K562 (cell line): ENCODE results near the gene NDC1. TPM values are rescaled to one million over a fixed set of nuclear protein-coding genes. Genes with fewer than 3 reads are reported as not detected.

ENCODE experiments used
- MTF1 ChIP-seq: fragments of 250-450 bp; sonication (Bioruptor Pico); IDR thresholded peaks from 2 replicates; pipeline ENCODE4 v1.9.0; 2021; ENCODE audit warnings: moderate library complexity, mild to moderate bottlenecking, inconsistent platforms, borderline replicate concordance
- ZNF3 ChIP-seq: fragments of 250-450 bp; sonication (Bioruptor Pico); IDR thresholded peaks from 2 replicates; pipeline ENCODE4 v1.5.0; 2021; ENCODE audit warnings: mild to moderate bottlenecking, moderate library complexity
- ZNF384 ChIP-seq: IDR thresholded peaks from 2 replicates; pipeline ENCODE4 v1.6.1; 2012; ENCODE audit warnings: low read depth, low read length, improper control_type of control experiment
- ZNF41 ChIP-seq: fragments of 250-450 bp; sonication (Bioruptor Pico); conservative IDR thresholded peaks from 2 replicates; pipeline ENCODE4 v1.4.0; 2020; ENCODE audit warnings: mild to moderate bottlenecking
- ZSCAN29 ChIP-seq: fragments of 450-650 bp; IDR thresholded peaks from 2 replicates; pipeline ENCODE4 v1.6.1; 2017
- polyA plus RNA-seq, 8 experiments: library from polyadenylated mRNA; depleted of rRNA in 4 of 8; stranded (reverse) in 5 of 8; unstranded in 3 of 8; fragments of >200 nt; fragmentation: Nextera tagmentation in 2 of 8; fragmentation: Illumina TruSeq in 1 of 8; extraction: Ambion mirVana in 2 of 8; extraction: Trizol in 1 of 8; gene quantifications; 2 replicates each; pipeline versions ENCODE4 v1.2.1 to v1.2.3, GENCODE V29; 2011 to 2014; ENCODE audit warnings: inconsistent platforms in 1 of 8, missing spikeins in 1 of 8
- total RNA-seq, 7 experiments: library from RNA; depleted of rRNA in 6 of 7; stranded (reverse); fragments of >200 nt in 6 of 7; fragmentation: Illumina TruSeq in 2 of 7; extraction: Trizol in 2 of 7; gene quantifications; 2 replicates each; pipeline versions ENCODE4 v1.2.1 to v1.2.3, GENCODE V29; 2011 to 2021; ENCODE audit warnings: low replicate concordance in 1 of 7
- TF ChIP-seq, protein P1 (sequence below): sonication (generic); formaldehyde crosslinking; IDR thresholded peaks from 2 replicates; pipeline ENCODE4 v1.8.1; 2023; ENCODE audit warnings: mild to moderate bottlenecking, missing genetic modification reagents
- TF ChIP-seq, protein P2 (sequence below): fragments of 450-650 bp; IDR thresholded peaks from 2 replicates; pipeline ENCODE4 v1.6.1; 2016; ENCODE audit warnings: mild to moderate bottlenecking
- TF ChIP-seq, protein P3 (sequence below): fragments of 250-450 bp; sonication (Bioruptor Pico); IDR thresholded peaks from 2 replicates; pipeline ENCODE4 v1.9.0; 2021; ENCODE audit warnings: mild to moderate bottlenecking
- TF ChIP-seq, protein P4 (sequence below): fragments of 250-450 bp; sonication (Bioruptor Pico); IDR thresholded peaks from 2 replicates; pipeline ENCODE4 v1.4.0; 2020; ENCODE audit warnings: mild to moderate bottlenecking, moderate library complexity
- TF ChIP-seq, protein P5 (sequence below): sonication (generic); formaldehyde crosslinking; IDR thresholded peaks from 2 replicates; pipeline ENCODE4 v1.9.0; 2022; ENCODE audit warnings: mild to moderate bottlenecking, missing genetic modification reagents
- TF ChIP-seq, protein P6 (sequence below): fragments of 450-650 bp; formaldehyde crosslinking; conservative IDR thresholded peaks from 2 replicates; pipeline ENCODE4 v1.4.0; 2022; ENCODE audit warnings: mild to moderate bottlenecking, missing genetic modification characterization
- TF ChIP-seq, protein P7 (sequence below): sonication (generic); formaldehyde crosslinking; IDR thresholded peaks from 2 replicates; pipeline ENCODE4 v1.8.1; 2023; ENCODE audit warnings: mild to moderate bottlenecking, missing genetic modification reagents
- TF ChIP-seq, protein P8 (sequence below): sonication (generic); IDR thresholded peaks from 2 replicates; pipeline ENCODE4 v1.6.1; 2016

NDC1 gene
- total and polyA plus RNA-seq, 9 of the 15 experiments (the other 6 are each of a cell fraction or from before 2014, with no cell fraction given) = 26.9 to 102 (median 64.5) TPM

DNA sequence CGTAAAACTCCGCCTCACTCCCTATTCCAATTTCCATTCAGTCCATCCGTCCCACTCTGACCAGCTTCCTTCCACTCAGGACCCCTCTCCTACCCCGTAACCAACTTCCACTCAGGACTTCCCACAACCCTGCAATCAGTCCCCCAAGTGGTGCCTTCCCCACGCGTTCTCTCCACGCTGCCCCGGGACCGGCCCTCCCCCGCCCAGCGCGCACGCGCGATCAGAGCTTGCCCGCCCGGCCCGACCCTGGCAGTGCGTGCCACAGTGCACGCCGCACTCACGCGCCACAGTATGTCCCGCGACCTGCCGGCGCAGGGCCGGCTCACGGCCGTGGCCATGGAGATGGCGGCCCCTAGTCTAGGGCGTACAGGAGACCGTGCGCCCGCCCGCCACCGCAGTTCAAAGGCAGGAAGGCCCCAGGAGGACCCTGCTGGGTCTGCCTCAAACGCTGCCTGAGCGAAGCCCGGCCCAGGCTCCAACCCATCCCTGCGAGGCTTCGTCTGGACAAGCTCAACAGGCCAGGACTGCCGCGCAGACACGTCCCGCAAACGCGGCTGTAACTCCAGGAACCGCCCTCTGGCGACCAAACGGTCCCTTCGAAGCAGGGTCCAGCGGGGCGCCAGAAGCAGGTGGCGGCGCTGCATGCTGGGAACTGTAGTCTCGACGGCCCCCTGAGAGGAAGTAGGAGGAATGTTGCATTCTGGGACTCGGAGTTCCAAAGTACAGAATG lies at the start of gene NDC1 (continued):
- no peak for TF ChIP-seq MTF1 (CRISPR knock-in tag)
- TF ChIP-seq ZNF384 = peak; percentile 15; the same call in 1 of the 2 replicates
- peak; percentile 85 for TF ChIP-seq ZNF41 (CRISPR knock-in tag)
- TF ChIP-seq, protein P1, sequence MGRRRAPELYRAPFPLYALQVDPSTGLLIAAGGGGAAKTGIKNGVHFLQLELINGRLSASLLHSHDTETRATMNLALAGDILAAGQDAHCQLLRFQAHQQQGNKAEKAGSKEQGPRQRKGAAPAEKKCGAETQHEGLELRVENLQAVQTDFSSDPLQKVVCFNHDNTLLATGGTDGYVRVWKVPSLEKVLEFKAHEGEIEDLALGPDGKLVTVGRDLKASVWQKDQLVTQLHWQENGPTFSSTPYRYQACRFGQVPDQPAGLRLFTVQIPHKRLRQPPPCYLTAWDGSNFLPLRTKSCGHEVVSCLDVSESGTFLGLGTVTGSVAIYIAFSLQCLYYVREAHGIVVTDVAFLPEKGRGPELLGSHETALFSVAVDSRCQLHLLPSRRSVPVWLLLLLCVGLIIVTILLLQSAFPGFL = no peak
- no peak for TF ChIP-seq ZNF3 (CRISPR knock-in tag)
- TF ChIP-seq ZSCAN29 = no peak
- TF ChIP-seq, protein P2, sequence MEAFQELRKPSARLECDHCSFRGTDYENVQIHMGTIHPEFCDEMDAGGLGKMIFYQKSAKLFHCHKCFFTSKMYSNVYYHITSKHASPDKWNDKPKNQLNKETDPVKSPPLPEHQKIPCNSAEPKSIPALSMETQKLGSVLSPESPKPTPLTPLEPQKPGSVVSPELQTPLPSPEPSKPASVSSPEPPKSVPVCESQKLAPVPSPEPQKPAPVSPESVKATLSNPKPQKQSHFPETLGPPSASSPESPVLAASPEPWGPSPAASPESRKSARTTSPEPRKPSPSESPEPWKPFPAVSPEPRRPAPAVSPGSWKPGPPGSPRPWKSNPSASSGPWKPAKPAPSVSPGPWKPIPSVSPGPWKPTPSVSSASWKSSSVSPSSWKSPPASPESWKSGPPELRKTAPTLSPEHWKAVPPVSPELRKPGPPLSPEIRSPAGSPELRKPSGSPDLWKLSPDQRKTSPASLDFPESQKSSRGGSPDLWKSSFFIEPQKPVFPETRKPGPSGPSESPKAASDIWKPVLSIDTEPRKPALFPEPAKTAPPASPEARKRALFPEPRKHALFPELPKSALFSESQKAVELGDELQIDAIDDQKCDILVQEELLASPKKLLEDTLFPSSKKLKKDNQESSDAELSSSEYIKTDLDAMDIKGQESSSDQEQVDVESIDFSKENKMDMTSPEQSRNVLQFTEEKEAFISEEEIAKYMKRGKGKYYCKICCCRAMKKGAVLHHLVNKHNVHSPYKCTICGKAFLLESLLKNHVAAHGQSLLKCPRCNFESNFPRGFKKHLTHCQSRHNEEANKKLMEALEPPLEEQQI = 0 out of 2 replicates have a peak, but pooled peaks have one; percentile 50
- TF ChIP-seq, protein P3, sequence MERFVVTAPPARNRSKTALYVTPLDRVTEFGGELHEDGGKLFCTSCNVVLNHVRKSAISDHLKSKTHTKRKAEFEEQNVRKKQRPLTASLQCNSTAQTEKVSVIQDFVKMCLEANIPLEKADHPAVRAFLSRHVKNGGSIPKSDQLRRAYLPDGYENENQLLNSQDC (CRISPR knock-in tag) = no peak
- TF ChIP-seq, protein P4, sequence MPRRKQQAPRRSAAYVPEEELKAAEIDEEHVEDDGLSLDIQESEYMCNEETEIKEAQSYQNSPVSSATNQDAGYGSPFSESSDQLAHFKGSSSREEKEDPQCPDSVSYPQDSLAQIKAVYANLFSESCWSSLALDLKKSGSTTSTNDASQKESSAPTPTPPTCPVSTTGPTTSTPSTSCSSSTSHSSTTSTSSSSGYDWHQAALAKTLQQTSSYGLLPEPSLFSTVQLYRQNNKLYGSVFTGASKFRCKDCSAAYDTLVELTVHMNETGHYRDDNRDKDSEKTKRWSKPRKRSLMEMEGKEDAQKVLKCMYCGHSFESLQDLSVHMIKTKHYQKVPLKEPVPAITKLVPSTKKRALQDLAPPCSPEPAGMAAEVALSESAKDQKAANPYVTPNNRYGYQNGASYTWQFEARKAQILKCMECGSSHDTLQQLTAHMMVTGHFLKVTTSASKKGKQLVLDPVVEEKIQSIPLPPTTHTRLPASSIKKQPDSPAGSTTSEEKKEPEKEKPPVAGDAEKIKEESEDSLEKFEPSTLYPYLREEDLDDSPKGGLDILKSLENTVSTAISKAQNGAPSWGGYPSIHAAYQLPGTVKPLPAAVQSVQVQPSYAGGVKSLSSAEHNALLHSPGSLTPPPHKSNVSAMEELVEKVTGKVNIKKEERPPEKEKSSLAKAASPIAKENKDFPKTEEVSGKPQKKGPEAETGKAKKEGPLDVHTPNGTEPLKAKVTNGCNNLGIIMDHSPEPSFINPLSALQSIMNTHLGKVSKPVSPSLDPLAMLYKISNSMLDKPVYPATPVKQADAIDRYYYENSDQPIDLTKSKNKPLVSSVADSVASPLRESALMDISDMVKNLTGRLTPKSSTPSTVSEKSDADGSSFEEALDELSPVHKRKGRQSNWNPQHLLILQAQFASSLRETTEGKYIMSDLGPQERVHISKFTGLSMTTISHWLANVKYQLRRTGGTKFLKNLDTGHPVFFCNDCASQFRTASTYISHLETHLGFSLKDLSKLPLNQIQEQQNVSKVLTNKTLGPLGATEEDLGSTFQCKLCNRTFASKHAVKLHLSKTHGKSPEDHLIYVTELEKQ (CRISPR knock-in tag) = 0 out of 2 replicates have a peak, but pooled peaks have one; percentile 57
- TF ChIP-seq, protein P5, sequence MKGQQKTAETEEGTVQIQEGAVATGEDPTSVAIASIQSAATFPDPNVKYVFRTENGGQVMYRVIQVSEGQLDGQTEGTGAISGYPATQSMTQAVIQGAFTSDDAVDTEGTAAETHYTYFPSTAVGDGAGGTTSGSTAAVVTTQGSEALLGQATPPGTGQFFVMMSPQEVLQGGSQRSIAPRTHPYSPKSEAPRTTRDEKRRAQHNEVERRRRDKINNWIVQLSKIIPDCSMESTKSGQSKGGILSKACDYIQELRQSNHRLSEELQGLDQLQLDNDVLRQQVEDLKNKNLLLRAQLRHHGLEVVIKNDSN (CRISPR knock-in tag) = peak; percentile 64
- TF ChIP-seq, protein P6, sequence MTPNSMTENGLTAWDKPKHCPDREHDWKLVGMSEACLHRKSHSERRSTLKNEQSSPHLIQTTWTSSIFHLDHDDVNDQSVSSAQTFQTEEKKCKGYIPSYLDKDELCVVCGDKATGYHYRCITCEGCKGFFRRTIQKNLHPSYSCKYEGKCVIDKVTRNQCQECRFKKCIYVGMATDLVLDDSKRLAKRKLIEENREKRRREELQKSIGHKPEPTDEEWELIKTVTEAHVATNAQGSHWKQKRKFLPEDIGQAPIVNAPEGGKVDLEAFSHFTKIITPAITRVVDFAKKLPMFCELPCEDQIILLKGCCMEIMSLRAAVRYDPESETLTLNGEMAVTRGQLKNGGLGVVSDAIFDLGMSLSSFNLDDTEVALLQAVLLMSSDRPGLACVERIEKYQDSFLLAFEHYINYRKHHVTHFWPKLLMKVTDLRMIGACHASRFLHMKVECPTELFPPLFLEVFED (CRISPR knock-in tag) = peak; percentile 91
- TF ChIP-seq, protein P7, sequence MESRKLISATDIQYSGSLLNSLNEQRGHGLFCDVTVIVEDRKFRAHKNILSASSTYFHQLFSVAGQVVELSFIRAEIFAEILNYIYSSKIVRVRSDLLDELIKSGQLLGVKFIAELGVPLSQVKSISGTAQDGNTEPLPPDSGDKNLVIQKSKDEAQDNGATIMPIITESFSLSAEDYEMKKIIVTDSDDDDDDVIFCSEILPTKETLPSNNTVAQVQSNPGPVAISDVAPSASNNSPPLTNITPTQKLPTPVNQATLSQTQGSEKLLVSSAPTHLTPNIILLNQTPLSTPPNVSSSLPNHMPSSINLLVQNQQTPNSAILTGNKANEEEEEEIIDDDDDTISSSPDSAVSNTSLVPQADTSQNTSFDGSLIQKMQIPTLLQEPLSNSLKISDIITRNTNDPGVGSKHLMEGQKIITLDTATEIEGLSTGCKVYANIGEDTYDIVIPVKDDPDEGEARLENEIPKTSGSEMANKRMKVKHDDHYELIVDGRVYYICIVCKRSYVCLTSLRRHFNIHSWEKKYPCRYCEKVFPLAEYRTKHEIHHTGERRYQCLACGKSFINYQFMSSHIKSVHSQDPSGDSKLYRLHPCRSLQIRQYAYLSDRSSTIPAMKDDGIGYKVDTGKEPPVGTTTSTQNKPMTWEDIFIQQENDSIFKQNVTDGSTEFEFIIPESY (CRISPR knock-in tag) = peak; percentile 11; the same call in 1 of the 2 replicates
- TF ChIP-seq, protein P8, sequence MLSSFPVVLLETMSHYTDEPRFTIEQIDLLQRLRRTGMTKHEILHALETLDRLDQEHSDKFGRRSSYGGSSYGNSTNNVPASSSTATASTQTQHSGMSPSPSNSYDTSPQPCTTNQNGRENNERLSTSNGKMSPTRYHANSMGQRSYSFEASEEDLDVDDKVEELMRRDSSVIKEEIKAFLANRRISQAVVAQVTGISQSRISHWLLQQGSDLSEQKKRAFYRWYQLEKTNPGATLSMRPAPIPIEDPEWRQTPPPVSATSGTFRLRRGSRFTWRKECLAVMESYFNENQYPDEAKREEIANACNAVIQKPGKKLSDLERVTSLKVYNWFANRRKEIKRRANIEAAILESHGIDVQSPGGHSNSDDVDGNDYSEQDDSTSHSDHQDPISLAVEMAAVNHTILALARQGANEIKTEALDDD = no peak
